ENCODE results near the gene TGFB1I1. TPM values are rescaled to one million over a fixed set of nuclear protein-coding genes. Genes with fewer than 3 reads are reported as not detected.

Gene TGFB1I1
- total and polyA plus RNA-seq, 2 of the 13 experiments (the other 11 are each of a cell fraction or from before 2014, with no cell fraction given), result 0.80 to 2.9 TPM

GRCh38 chr16:31423801-31424200, 48.2 kb upstream of the TGFB1I1 start:
- Histone ChIP-seq H3K9me3 (ENCODE audit: low read length) (no peaks in the 10 kb centered on the region), H3K4me1 (ENCODE audit: insufficient read depth, low read length) (no peaks in the 10 kb centered on the region), H4K20me1 (ENCODE audit: insufficient read depth, low read length) (no peaks in the 10 kb centered on the region), H3K4me3 (replicated peaks in 1 of 3; ENCODE audit: insufficient read depth in 1 of 3, low read depth in 2 of 3, low read length in 3 of 3) (no peak overlapping the region), H3K27me3 (ENCODE audit: control insufficient read depth in 1 of 2, insufficient read depth in 2 of 2, low read length in 2 of 2) (peaks cover 0 to 17% of the 10 kb centered on the region in 2 experiments; a peak in 4 of 5 replicates), H3K27ac (ENCODE audit: extremely low read length, insufficient read depth, low read length) (no peak overlapping the region), H3K9ac (ENCODE audit: insufficient read depth, low read depth, low read length) (no peak overlapping the region), H3K4me2 (ENCODE audit: low read depth, low read length) (no peak overlapping the region), H3K79me2 (ENCODE audit: insufficient read depth, low read length) (no peaks in the 10 kb centered on the region), H3K36me3 (replicated peaks in 1 of 2; ENCODE audit: control insufficient read depth in 1 of 2, insufficient read depth in 2 of 2, low read length in 2 of 2) (no peaks in the 10 kb centered on the region), H2AFZ (ENCODE audit: low read length) (no peak overlapping the region)
- TF ChIP-seq YEATS2 (CRISPR knock-in tag; IDR thresholded peaks at IDR 0.05; ENCODE audit: borderline replicate concordance) (no peak), YEATS4 (CRISPR knock-in tag; IDR thresholded peaks at IDR 0.05; ENCODE audit: borderline replicate concordance) (no peak), ZNF772 (CRISPR knock-in tag; IDR thresholded peaks at IDR 0.05) (no peak), ZFP36L1 (CRISPR knock-in tag; IDR thresholded peaks at IDR 0.05) (no peak), ZNF430 (CRISPR knock-in tag; IDR thresholded peaks at IDR 0.05) (no peak), ZMYM3 (CRISPR knock-in tag; IDR thresholded peaks at IDR 0.05) (no peak), SOX13 (IDR thresholded peaks at IDR 0.05) (no peak), SOX13 (CRISPR knock-in tag; conservative IDR thresholded peaks at IDR 0.05 in 1 of 2, IDR thresholded peaks at IDR 0.05 in 1 of 2) (no peak), HMGA1 (CRISPR knock-in tag; conservative IDR thresholded peaks at IDR 0.05) (no peak), PRPF4 (IDR thresholded peaks at IDR 0.05; ENCODE audit: low read depth, low read length, poor library complexity, severe bottlenecking) (no peak), ZNF232 (CRISPR knock-in tag; IDR thresholded peaks at IDR 0.05; ENCODE audit: borderline replicate concordance) (no peak), GPBP1L1 (CRISPR knock-in tag; IDR thresholded peaks at IDR 0.05) (no peak), TEF (CRISPR knock-in tag; IDR thresholded peaks at IDR 0.05) (no peak), CEBPG (CRISPR knock-in tag; IDR thresholded peaks at IDR 0.05) (no peak)
- BruUV-seq (replicated peaks), result no TSS peak
- intact Hi-C loops (cut with micrococcal nuclease; ENCODE audit: unreplicated experiment), result no loop called here
- in situ Hi-C loops (cut with HindIII; ENCODE audit: extremely low pct_ligation_motif_present, low pct_unique_long_range_greater_than_20kb), result no loop called here
- FAIRE-seq, result no peak
- ATAC-seq, result no peak
- ChIA-PET POLR2A (no interaction called here), CTCF (ENCODE audit: low intra/inter-chr PET ratio, low total read pairs) (no interaction called here)
- no peak for DNase-seq (ENCODE audit: low spot score)
- 46% methylated on average over 11 of the region's 12 CpGs for WGBS (ENCODE audit: low lambda C conversion rate)
